H9 (cell line): Measurements from ENCODE around the gene PAX6. TPM values are rescaled to one million over a fixed set of nuclear protein-coding genes. Genes with fewer than 3 reads are reported as not detected.

Source experiments
- DNase-seq: peaks from one replicate; pipeline ENCODE4 v3.0.0-alpha.2; 2017
- H2AFZ ChIP-seq: one replicate; pipeline ENCODE4 v1.6.1; 2013; ENCODE audit warnings: mild to moderate bottlenecking, low read length, control low read depth, moderate library complexity
- H2AK5ac ChIP-seq: 2 replicates; pipeline ENCODE4 v1.6.1; 2013; ENCODE audit warnings: low read length, control low read depth, mixed read lengths; ENCODE audit not compliant: insufficient read length
- H2BK120ac ChIP-seq: one replicate; pipeline ENCODE4 v1.6.1; 2013; ENCODE audit warnings: low read depth, mild to moderate bottlenecking, low read length, control low read depth, inconsistent platforms; ENCODE audit not compliant: poor library complexity, severe bottlenecking
- H2BK12ac ChIP-seq: 2 replicates; pipeline ENCODE4 v1.6.1; 2013; ENCODE audit warnings: low read length, control low read depth, mixed read lengths, low read depth; ENCODE audit not compliant: insufficient read length
- H2BK15ac ChIP-seq: 2 replicates; pipeline ENCODE4 v1.6.1; 2013; ENCODE audit warnings: low read depth, low read length, control low read depth
- H2BK20ac ChIP-seq: one replicate; pipeline ENCODE4 v1.6.1; 2013; ENCODE audit warnings: low read depth, mild to moderate bottlenecking, low read length, control low read depth, inconsistent platforms; ENCODE audit not compliant: poor library complexity, severe bottlenecking
- H2BK5ac ChIP-seq: 2 replicates; pipeline ENCODE4 v1.6.1; 2013; ENCODE audit warnings: low read length, control low read depth, mixed read lengths; ENCODE audit not compliant: insufficient read length
- H3K14ac ChIP-seq: 2 replicates; pipeline ENCODE4 v1.6.1; 2013; ENCODE audit warnings: low read length, control low read depth; ENCODE audit not compliant: insufficient read depth
- H3K18ac ChIP-seq: 2 replicates; pipeline ENCODE4 v1.6.1; 2013; ENCODE audit warnings: low read depth, mild to moderate bottlenecking, mixed read lengths, low read length, control low read depth; ENCODE audit not compliant: insufficient read length
- H3K23ac ChIP-seq: 2 replicates; pipeline ENCODE4 v1.6.1; 2013; ENCODE audit warnings: low read length, control low read depth, mixed read lengths, low read depth; ENCODE audit not compliant: insufficient read length
- H3K23me2 ChIP-seq: 2 replicates; pipeline ENCODE4 v1.6.1; 2013; ENCODE audit warnings: low read depth, mild to moderate bottlenecking, mixed read lengths, low read length, control low read depth; ENCODE audit not compliant: insufficient read length, poor library complexity, severe bottlenecking
- H3K27ac ChIP-seq: 2 replicates; pipeline ENCODE4 v1.5.1; 2013; ENCODE audit warnings: low read length, control low read depth, mixed read lengths, low read depth; ENCODE audit not compliant: insufficient read length
- H3K27me3 ChIP-seq: 2 replicates; pipeline ENCODE4 v1.6.1; 2013; ENCODE audit warnings: low read length, control low read depth, inconsistent platforms; ENCODE audit not compliant: insufficient read depth
- H3K4ac ChIP-seq: 2 replicates; pipeline ENCODE4 v1.6.1; 2013; ENCODE audit warnings: low read depth, mild to moderate bottlenecking, control low read depth, inconsistent platforms, low read length, moderate library complexity
- H3K4me1 ChIP-seq: 2 replicates; pipeline ENCODE4 v1.6.1; 2013; ENCODE audit warnings: low read length, control low read depth, inconsistent platforms; ENCODE audit not compliant: insufficient read depth
- H3K4me2 ChIP-seq: 2 replicates; pipeline ENCODE4 v1.6.1; 2013; ENCODE audit warnings: low read length, control low read depth, mixed read lengths; ENCODE audit not compliant: insufficient read length, insufficient read depth
- H3K56ac ChIP-seq: 2 replicates; pipeline ENCODE4 v1.6.1; 2013; ENCODE audit warnings: low read depth, mild to moderate bottlenecking, mixed read lengths, low read length, control low read depth; ENCODE audit not compliant: insufficient read length
- H3K79me1 ChIP-seq: 2 replicates; pipeline ENCODE4 v1.6.1; 2013; ENCODE audit warnings: low read depth, mild to moderate bottlenecking, moderate library complexity, low read length, control low read depth, inconsistent platforms; ENCODE audit not compliant: insufficient read depth, poor library complexity, severe bottlenecking
- H3K79me2 ChIP-seq: 2 replicates; pipeline ENCODE4 v1.6.1; 2013; ENCODE audit warnings: low read length, control low read depth, inconsistent platforms; ENCODE audit not compliant: insufficient read depth
- H3K9ac ChIP-seq: 2 replicates; pipeline ENCODE4 v1.6.1; 2013; ENCODE audit warnings: low read length, control low read depth, mixed read lengths; ENCODE audit not compliant: insufficient read length; ENCODE audit errors: extremely low read depth
- H3K9me3 ChIP-seq: one replicate; pipeline ENCODE4 v1.6.1; 2013; ENCODE audit warnings: low read depth, low read length, inconsistent platforms; ENCODE audit not compliant: control insufficient read depth
- H3T11ph ChIP-seq: one replicate; pipeline ENCODE4 v1.6.1; 2013; ENCODE audit warnings: mild to moderate bottlenecking, low read length, control low read depth, inconsistent platforms
- H4K20me1 ChIP-seq: one replicate; pipeline ENCODE4 v1.6.1; 2013; ENCODE audit not compliant: control insufficient read depth, insufficient read length, insufficient read depth
- H4K5ac ChIP-seq: 2 replicates; pipeline ENCODE4 v1.6.1; 2013; ENCODE audit warnings: low read depth, mild to moderate bottlenecking, mixed read lengths, low read length, control low read depth; ENCODE audit not compliant: insufficient read length
- H4K8ac ChIP-seq: replicated peaks from 2 replicates; pipeline ENCODE4 v1.6.1; 2013; ENCODE audit warnings: low read length, control low read depth, mixed read lengths, low read depth; ENCODE audit not compliant: insufficient read length
- H4K91ac ChIP-seq: 2 replicates; pipeline ENCODE4 v1.6.1; 2013; ENCODE audit warnings: low read depth, mild to moderate bottlenecking, moderate library complexity, mixed read lengths, low read length, control low read depth; ENCODE audit not compliant: insufficient read length
- H3K27ac Mint-ChIP-seq, 3 experiments: 2 replicates in 2 of 3; 3 replicates in 1 of 3; pipeline ENCODE4 v1.8.0; 2020 to 2021; ENCODE audit warnings: mixed read lengths in 3 of 3, mild to moderate bottlenecking in 1 of 3, moderate library complexity in 1 of 3
- H3K27me3 Mint-ChIP-seq: 2 replicates; pipeline ENCODE4 v1.8.0; 2021; ENCODE audit warnings: low read depth, mild to moderate bottlenecking, moderate library complexity, mixed read lengths
- H3K36me3 Mint-ChIP-seq, 3 experiments: 2 replicates in 2 of 3; 3 replicates in 1 of 3; pipeline ENCODE4 v1.8.0; 2020 to 2021; ENCODE audit warnings: low read depth in 3 of 3, mixed read lengths in 3 of 3; ENCODE audit not compliant: insufficient read depth in 1 of 3
- H3K4me1 Mint-ChIP-seq, 2 experiments: 2 replicates each; pipeline ENCODE4 v1.8.0; 2020; ENCODE audit warnings: mixed read lengths in 2 of 2
- H3K4me3 Mint-ChIP-seq, 2 experiments: 2 replicates in 1 of 2; 3 replicates in 1 of 2; pipeline ENCODE4 v1.8.0; 2020 to 2021; ENCODE audit warnings: mild to moderate bottlenecking in 2 of 2, mixed read lengths in 2 of 2, moderate library complexity in 1 of 2
- H3K9me3 Mint-ChIP-seq, 2 experiments: 2 replicates in 1 of 2; 3 replicates in 1 of 2; pipeline ENCODE4 v1.8.0; 2020; ENCODE audit warnings: mild to moderate bottlenecking in 2 of 2, mixed read lengths in 2 of 2, moderate library complexity in 1 of 2
- CTCF ChIP-seq: fragments of 200-600 bp; sonication (generic); conservative IDR thresholded peaks from 3 replicates; pipeline ENCODE4 v1.8.0; 2021; ENCODE audit warnings: antibody characterized with exemption, mild to moderate bottlenecking
- WGBS: extraction: QIAGEN DNeasy Blood & Tissue Kit; methylation state at CpG from one replicate; pipeline ENCODE4 v1.1.7; 2013; ENCODE audit warnings: missing lambda C conversion rate, low lambda C conversion rate, mixed read lengths; ENCODE audit not compliant: insufficient read length; ENCODE audit errors: extremely low coverage; 5-methylcytosine and 5-hydroxymethylcytosine counted together
- total RNA-seq: library from RNA; stranded (reverse); gene quantifications from 2 replicates; pipeline ENCODE4 v1.2.1, GENCODE V29; 2021

Gene PAX6
- total RNA-seq, 1 experiment from 2014 or later: not detected

- Histone ChIP-seq H4K20me1 (peaks cover 3% of the 10 kb centered on the region), H2BK5ac (no peak overlapping the region), H3K23ac (no peak overlapping the region), H2AK5ac (no peak overlapping the region), H3K4me1 (no peaks in the 10 kb centered on the region), H3T11ph (no peak overlapping the region), H3K79me2 (no peaks in the 10 kb centered on the region), H3K23me2 (peaks cover 30% of the 10 kb centered on the region), H2BK12ac (no peak overlapping the region), H4K91ac (no peak overlapping the region), H3K56ac (no peak overlapping the region), H4K5ac (no peak overlapping the region), H3K27ac (no peak overlapping the region), H3K18ac (no peak overlapping the region), H2BK20ac (no peak overlapping the region), H2BK15ac (no peak overlapping the region; the same call in 1 of the 2 replicates), H3K9me3 (no peaks in the 10 kb centered on the region), H3K9ac (no peak overlapping the region), H3K14ac (no peak overlapping the region), H2BK120ac (no peak overlapping the region), H3K4ac (no peak overlapping the region), H2AFZ (no peak overlapping the region), H3K79me1 (no peaks in the 10 kb centered on the region), H4K8ac (no peak overlapping the region), H3K27me3 (peaks cover 90% of the 10 kb centered on the region), H3K4me2 (peak overlapping the region; percentile 94)
- peaks cover 99% of the 10 kb centered on the region for H3K27me3 Mint-ChIP-seq
- TF ChIP-seq CTCF: no peak
- H3K4me3 Mint-ChIP-seq: peak overlapping the region; percentile 51 to 78
- no peaks in the 10 kb centered on the region; a peak in 1 of 7 replicates for H3K36me3 Mint-ChIP-seq
- WGBS: no CpG with 5 or more reads among the region's 91 CpGs
- peaks cover 36 to 67% of the 10 kb centered on the region in 2 experiments for H3K4me1 Mint-ChIP-seq
- peak; percentile 64 for DNase-seq
- no peak overlapping the region for H3K27ac Mint-ChIP-seq
- H3K9me3 Mint-ChIP-seq: no peaks in the 10 kb centered on the region; a peak in 4 of 5 replicates
Observed at GRCh38 chr11:31809857-31810778, 1.0 kb downstream of the PAX6 start.
